Kidney (tissue), 14 donors: Measurements from ENCODE around the gene DHRS7B. TPM values are rescaled to one million over a fixed set of nuclear protein-coding genes. Genes with fewer than 3 reads are reported as not detected.

ENCODE experiments used
- DNase-seq, 5 donors: peaks; one replicate each; pipeline ENCODE4 v3.0.0-alpha.2; 2013 to 2020
- FAIRE-seq: peaks from 2 replicates; lab custom pipeline; 2012; peaks lifted over from hg19 to GRCh38; lab: Jason Lieb, UNC
- H3K27ac ChIP-seq, 2 donors: one replicate each; pipeline ENCODE4 v1.7.0; 2013; ENCODE audit warnings: low read depth in 2 of 2, low read length in 2 of 2, inconsistent platforms in 1 of 2
- H3K27me3 ChIP-seq: one replicate; pipeline ENCODE4 v1.7.1; 2013; ENCODE audit warnings: low read length, inconsistent platforms; ENCODE audit not compliant: control insufficient read depth, insufficient read depth
- H3K36me3 ChIP-seq, 3 donors: one replicate each; pipeline versions ENCODE4 v1.7.0 to v1.7.1; 2013; ENCODE audit warnings: low read length in 3 of 3, control low read depth in 1 of 3, inconsistent platforms in 1 of 3; ENCODE audit not compliant: insufficient read depth in 3 of 3, control insufficient read depth in 2 of 3
- H3K4me1 ChIP-seq, 3 donors: one replicate each; pipeline versions ENCODE4 v1.7.0 to v1.7.1; 2013; ENCODE audit warnings: low read length in 3 of 3, inconsistent platforms in 1 of 3, low read depth in 1 of 3; ENCODE audit not compliant: control insufficient read depth in 2 of 3, insufficient read depth in 2 of 3
- H3K4me3 ChIP-seq, 3 donors: one replicate each; pipeline versions ENCODE4 v1.7.0 to v1.8.1; 2013; ENCODE audit warnings: low read length in 3 of 3, control low read depth in 1 of 3, inconsistent platforms in 1 of 3
- H3K9ac ChIP-seq, 3 donors: one replicate each; pipeline versions ENCODE4 v1.7.0 to v1.7.1; 2013; ENCODE audit warnings: low read length in 3 of 3, control low read depth in 1 of 3, inconsistent platforms in 1 of 3
- H3K9me3 ChIP-seq, 3 donors: one replicate each; pipeline versions ENCODE4 v1.7.0 to v1.7.1; 2013; ENCODE audit warnings: low read length in 3 of 3, control low read depth in 1 of 3, inconsistent platforms in 1 of 3; ENCODE audit not compliant: control insufficient read depth in 2 of 3, insufficient read depth in 1 of 3
- CTCF ChIP-seq: IDR thresholded peaks from 3 replicates; pipeline ENCODE4 v1.5.1; 2012; ENCODE audit warnings: mild to moderate bottlenecking, moderate library complexity, borderline replicate concordance; ENCODE audit not compliant: insufficient read depth; ENCODE audit errors: extremely low read depth
- intact Hi-C: fragments of 100-400 bp; cut with DNase I; formaldehyde crosslinking; loops from one replicate; pipeline ENCODE4 v1.11.1; 2022
- polyA plus RNA-seq: library from polyadenylated mRNA; stranded (reverse); fragments of 350-450 nt; fragmentation: Illumina TruSeq; extraction: RNeasy Lipid Tissue Mini Kit (QIAGEN cat#74804); gene quantifications from one replicate; pipeline ENCODE4 v1.2.3, GENCODE V29; 2014; ENCODE audit warnings: low read depth, low replicate concordance; ENCODE audit not compliant: insufficient read depth
- total RNA-seq: library from RNA; stranded (reverse); fragmentation: NEBNext Ultra II Directional; extraction: Animal tissue kit (Norgen Biotek cat#: 25700); gene quantifications from one replicate; pipeline ENCODE4 v1.2.1, GENCODE V29; 2021
- donor health status: control.
- donor health status: control.
- donor health status: control.
- donor health status: control.
- donor health status: control.
- donor health status: DM: yes; HTN: yes; CAD: no.
- donor health status: Normal renal cell carcinoma (clear cell type).

The DHRS7B gene
- total and polyA plus RNA-seq, 2 donors from 2014 or later: 19.9 to 58.8 TPM

- Histone ChIP-seq H3K36me3 (no peaks in the 10 kb centered on the region), H3K9me3 (no peaks in the 10 kb centered on the region), H3K27ac (no peak overlapping the region), H3K4me1 (no peaks in the 10 kb centered on the region), H3K9ac (no peak overlapping the region), H3K27me3 (no peaks in the 10 kb centered on the region), H3K4me3 (no peak overlapping the region)
- intact Hi-C loops: no loop called here
- FAIRE-seq: no peak
- DNase-seq: no peak
- no peak for TF ChIP-seq CTCF
Observed at GRCh38 chr17:21085707-21086106, 41.1 kb upstream of the DHRS7B start.

GRCh38 chr17:21089145-21089544, 37.6 kb upstream of the DHRS7B start:
- Histone ChIP-seq H3K4me1 (no peaks in the 10 kb centered on the region), H3K36me3 (no peaks in the 10 kb centered on the region), H3K4me3 (no peak overlapping the region), H3K27ac (no peak overlapping the region), H3K9ac (no peak overlapping the region), H3K27me3 (no peaks in the 10 kb centered on the region), H3K9me3 (no peaks in the 10 kb centered on the region)
- TF ChIP-seq CTCF: no peak
- intact Hi-C loops: no loop called here
- FAIRE-seq (no peak), DNase-seq (no peak)

- FAIRE-seq: no peak
- intact Hi-C loops: no loop called here
- no peak overlapping the region for H3K27ac ChIP-seq
- H3K9ac ChIP-seq: no peak overlapping the region
- no peak for TF ChIP-seq CTCF
- no peaks in the 10 kb centered on the region for H3K36me3 ChIP-seq
- H3K4me1 ChIP-seq: no peaks in the 10 kb centered on the region
- H3K4me3 ChIP-seq: no peak overlapping the region
- no peaks in the 10 kb centered on the region for H3K9me3 ChIP-seq
- no peak for DNase-seq
- no peaks in the 10 kb centered on the region for H3K27me3 ChIP-seq
Observed at GRCh38 chr17:21089933-21090901, 36.5 kb upstream of the DHRS7B start.
